ENCODE measurements around the gene CST11.

Gene CST11

GRCh38 chr20:23404196-23404595 is 48.5 kb downstream of the CST11 start:
- Histone ChIP-seq H3K27ac (peak overlapping the region; percentile 22), H3K27me3 (replicated peaks) (no peaks in the 10 kb centered on the region), H3K4me3 (ENCODE audit: low read depth, low read length) (no peak overlapping the region), H3K36me3 (replicated peaks) (peaks cover 2% of the 10 kb centered on the region)
- in situ Hi-C loops (cut with HindIII; ENCODE audit: low pct_ligation_motif_present, low sequenced_read_pairs): no loop called here
- TF ChIP-seq, protein P1, sequence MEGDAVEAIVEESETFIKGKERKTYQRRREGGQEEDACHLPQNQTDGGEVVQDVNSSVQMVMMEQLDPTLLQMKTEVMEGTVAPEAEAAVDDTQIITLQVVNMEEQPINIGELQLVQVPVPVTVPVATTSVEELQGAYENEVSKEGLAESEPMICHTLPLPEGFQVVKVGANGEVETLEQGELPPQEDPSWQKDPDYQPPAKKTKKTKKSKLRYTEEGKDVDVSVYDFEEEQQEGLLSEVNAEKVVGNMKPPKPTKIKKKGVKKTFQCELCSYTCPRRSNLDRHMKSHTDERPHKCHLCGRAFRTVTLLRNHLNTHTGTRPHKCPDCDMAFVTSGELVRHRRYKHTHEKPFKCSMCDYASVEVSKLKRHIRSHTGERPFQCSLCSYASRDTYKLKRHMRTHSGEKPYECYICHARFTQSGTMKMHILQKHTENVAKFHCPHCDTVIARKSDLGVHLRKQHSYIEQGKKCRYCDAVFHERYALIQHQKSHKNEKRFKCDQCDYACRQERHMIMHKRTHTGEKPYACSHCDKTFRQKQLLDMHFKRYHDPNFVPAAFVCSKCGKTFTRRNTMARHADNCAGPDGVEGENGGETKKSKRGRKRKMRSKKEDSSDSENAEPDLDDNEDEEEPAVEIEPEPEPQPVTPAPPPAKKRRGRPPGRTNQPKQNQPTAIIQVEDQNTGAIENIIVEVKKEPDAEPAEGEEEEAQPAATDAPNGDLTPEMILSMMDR (IDR thresholded peaks at IDR 0.05; ENCODE audit: low read depth, low read length, missing control alignments): no peak
- DNase-seq: peak; percentile 40

- Histone ChIP-seq H3K36me3 (replicated peaks) (peaks cover 2% of the 10 kb centered on the region), H3K27ac (peak overlapping the region; percentile 22), H3K27me3 (replicated peaks) (no peaks in the 10 kb centered on the region), H3K4me3 (ENCODE audit: low read depth, low read length) (no peak overlapping the region)
- in situ Hi-C loops (cut with HindIII; ENCODE audit: low pct_ligation_motif_present, low sequenced_read_pairs): no loop called here
- no peak for DNase-seq
- TF ChIP-seq, protein P1 (IDR thresholded peaks at IDR 0.05; ENCODE audit: low read depth, low read length, missing control alignments): no peak
Measured at GRCh38 chr20:23403751-23404150, 48.9 kb downstream of the CST11 start.

- no peak for DNase-seq
- no peak overlapping the region for H3K4me3 ChIP-seq (ENCODE audit: low read depth, low read length)
- TF ChIP-seq, protein P1 (IDR thresholded peaks at IDR 0.05; ENCODE audit: low read depth, low read length, missing control alignments): no peak
- H3K27me3 ChIP-seq (replicated peaks): no peaks in the 10 kb centered on the region
- in situ Hi-C loops (cut with HindIII; ENCODE audit: low pct_ligation_motif_present, low sequenced_read_pairs): no loop called here
- no peak overlapping the region for H3K27ac ChIP-seq
- H3K36me3 ChIP-seq (replicated peaks): peaks cover 2% of the 10 kb centered on the region
Measured at GRCh38 chr20:23401051-23401450, 51.6 kb downstream of the CST11 start.
